ENCODE measurements around the gene INSRR.

INSRR gene

GRCh38 chr1:156876281-156876680 lies 17.4 kb upstream of the INSRR start:
- H3K79me2 ChIP-seq (ENCODE audit: insufficient read depth, low read length), result no peaks in the 10 kb centered on the region
- ATAC-seq (ENCODE audit: insufficient read depth, low read depth), result no peak
- H3K27me3 ChIP-seq (ENCODE audit: insufficient read depth, low read length, poor library complexity), result peaks cover 15% of the 10 kb centered on the region
- H3K4me3 ChIP-seq (ENCODE audit: low read depth in 1 of 2, low read length in 2 of 2), result no peak overlapping the region
- H3K4me2 ChIP-seq (ENCODE audit: insufficient read depth, low read length), result no peak overlapping the region
- no peaks in the 10 kb centered on the region for H4K20me1 ChIP-seq (ENCODE audit: insufficient read depth, low read length)
- no peak overlapping the region for H3K9ac ChIP-seq (ENCODE audit: low read depth, low read length)
- DNase-seq, result no peak
- no peaks in the 10 kb centered on the region for H3K9me3 ChIP-seq (ENCODE audit: insufficient read depth, low read length, severe bottlenecking)
- no peaks in the 10 kb centered on the region for H3K4me1 ChIP-seq (ENCODE audit: insufficient read depth, low read length)
- no peak overlapping the region for H3K27ac ChIP-seq (ENCODE audit: low read length)
- TF ChIP-seq EZH2 (IDR thresholded peaks at IDR 0.05; ENCODE audit: borderline replicate concordance, low read depth, low read length, severe bottlenecking) (no peak), CTCF (IDR thresholded peaks at IDR 0.05; ENCODE audit: borderline replicate concordance, extremely low read depth, low read length, poor library complexity, severe bottlenecking) (no peak)
- H2AFZ ChIP-seq (ENCODE audit: low read depth, low read length), result no peak overlapping the region
- H3K36me3 ChIP-seq (ENCODE audit: insufficient read depth, low read length), result no peaks in the 10 kb centered on the region

- no peak overlapping the region for H3K4me3 ChIP-seq (ENCODE audit: low read depth in 1 of 2, low read length in 2 of 2)
- DNase-seq, result no peak
- no peak overlapping the region for H3K9ac ChIP-seq (ENCODE audit: low read depth, low read length)
- ATAC-seq (ENCODE audit: insufficient read depth, low read depth), result no peak
- peaks cover 19% of the 10 kb centered on the region for H3K27me3 ChIP-seq (ENCODE audit: insufficient read depth, low read length, poor library complexity)
- no peaks in the 10 kb centered on the region for H3K36me3 ChIP-seq (ENCODE audit: insufficient read depth, low read length)
- no peaks in the 10 kb centered on the region for H4K20me1 ChIP-seq (ENCODE audit: insufficient read depth, low read length)
- no peak for TF ChIP-seq EZH2 (IDR thresholded peaks at IDR 0.05; ENCODE audit: borderline replicate concordance, low read depth, low read length, severe bottlenecking)
- TF ChIP-seq CTCF (IDR thresholded peaks at IDR 0.05; ENCODE audit: borderline replicate concordance, extremely low read depth, low read length, poor library complexity, severe bottlenecking), result no peak
- H3K4me2 ChIP-seq (ENCODE audit: insufficient read depth, low read length), result no peak overlapping the region
- H3K9me3 ChIP-seq (ENCODE audit: insufficient read depth, low read length, severe bottlenecking), result no peaks in the 10 kb centered on the region
- H3K79me2 ChIP-seq (ENCODE audit: insufficient read depth, low read length), result no peaks in the 10 kb centered on the region
- H2AFZ ChIP-seq (ENCODE audit: low read depth, low read length), result no peak overlapping the region
- H3K4me1 ChIP-seq (ENCODE audit: insufficient read depth, low read length), result no peaks in the 10 kb centered on the region
- H3K27ac ChIP-seq (ENCODE audit: low read length), result no peak overlapping the region
These were observed 16.4 kb upstream of the INSRR start for GRCh38 chr1:156875341-156875615.

GRCh38 chr1:156874572-156875340 lies 15.8 kb upstream of the INSRR start:
- Histone ChIP-seq H3K27me3 (ENCODE audit: insufficient read depth, low read length, poor library complexity) (peaks cover 22% of the 10 kb centered on the region), H2AFZ (ENCODE audit: low read depth, low read length) (no peak overlapping the region), H3K4me3 (ENCODE audit: low read depth in 1 of 2, low read length in 2 of 2) (no peak overlapping the region), H3K9ac (ENCODE audit: low read depth, low read length) (no peak overlapping the region), H3K79me2 (ENCODE audit: insufficient read depth, low read length) (no peaks in the 10 kb centered on the region), H3K9me3 (ENCODE audit: insufficient read depth, low read length, severe bottlenecking) (no peaks in the 10 kb centered on the region), H4K20me1 (ENCODE audit: insufficient read depth, low read length) (no peaks in the 10 kb centered on the region), H3K27ac (ENCODE audit: low read length) (no peak overlapping the region), H3K4me2 (ENCODE audit: insufficient read depth, low read length) (no peak overlapping the region), H3K36me3 (ENCODE audit: insufficient read depth, low read length) (no peaks in the 10 kb centered on the region), H3K4me1 (ENCODE audit: insufficient read depth, low read length) (no peaks in the 10 kb centered on the region)
- ATAC-seq (ENCODE audit: insufficient read depth, low read depth), result no peak
- DNase-seq, result no peak
- TF ChIP-seq CTCF (IDR thresholded peaks at IDR 0.05; ENCODE audit: borderline replicate concordance, extremely low read depth, low read length, poor library complexity, severe bottlenecking) (no peak), EZH2 (IDR thresholded peaks at IDR 0.05; ENCODE audit: borderline replicate concordance, low read depth, low read length, severe bottlenecking) (no peak)

Measured in DND-41 (cell line).